GM23338 (cell line): ENCODE results near the gene FAM204A. TPM values are rescaled to one million over a fixed set of nuclear protein-coding genes. Genes with fewer than 3 reads are reported as not detected.

Experiments
- ATAC-seq: fragments of 200-7000 bp; cut with Tn5 transposase; 3 replicates; pipeline ENCODE4 v1.9.1; 2020
- DNase-seq: peaks from one replicate; pipeline ENCODE4 v3.0.0-alpha.2; 2015; ENCODE audit warnings: low spot score
- H2AFZ ChIP-seq: fragments of 200-600 bp; sonication (generic); 2 replicates; pipeline ENCODE4 v1.8.0; 2016; ENCODE audit warnings: antibody characterized with exemption, mild to moderate bottlenecking, moderate library complexity
- H3F3A ChIP-seq: fragments of 200-600 bp; sonication (generic); replicated peaks from 2 replicates; pipeline ENCODE4 v1.8.0; 2017; ENCODE audit warnings: antibody characterized with exemption, mixed run types, low read depth
- H3K27ac ChIP-seq: fragments of 200-600 bp; sonication (generic); 2 replicates; pipeline ENCODE4 v1.6.1; 2016; ENCODE audit warnings: low read depth
- H3K27me3 ChIP-seq: fragments of 200-600 bp; sonication (generic); 2 replicates; pipeline ENCODE4 v1.8.0; 2016; ENCODE audit warnings: mild to moderate bottlenecking, mixed run types, moderate library complexity; ENCODE audit not compliant: insufficient read depth
- H3K36me3 ChIP-seq: fragments of 200-600 bp; sonication (generic); 2 replicates; pipeline ENCODE4 v1.8.0; 2016; ENCODE audit warnings: mild to moderate bottlenecking; ENCODE audit not compliant: insufficient read depth
- H3K4me1 ChIP-seq: fragments of 200-600 bp; sonication (generic); 2 replicates; pipeline ENCODE4 v1.8.0; 2016; ENCODE audit warnings: mild to moderate bottlenecking, moderate library complexity; ENCODE audit not compliant: insufficient read depth
- H3K4me2 ChIP-seq: fragments of 200-600 bp; sonication (generic); 2 replicates; pipeline ENCODE4 v1.7.1; 2017; ENCODE audit warnings: mixed run types
- H3K4me3 ChIP-seq: fragments of 200-600 bp; sonication (generic); 2 replicates; pipeline ENCODE4 v1.6.1; 2016; ENCODE audit warnings: mixed run types
- H3K79me2 ChIP-seq: fragments of 200-600 bp; sonication (generic); replicated peaks from 2 replicates; pipeline ENCODE4 v1.8.0; 2017; ENCODE audit warnings: mild to moderate bottlenecking; ENCODE audit not compliant: insufficient read depth
- H3K9me2 ChIP-seq: fragments of 200-600 bp; sonication (generic); 2 replicates; pipeline ENCODE4 v1.8.0; 2017; ENCODE audit not compliant: insufficient read depth
- H4K20me1 ChIP-seq: fragments of 200-600 bp; sonication (generic); replicated peaks from 2 replicates; pipeline ENCODE4 v1.8.0; 2017; ENCODE audit warnings: mild to moderate bottlenecking; ENCODE audit not compliant: insufficient read depth
- H3K27ac Mint-ChIP-seq: 2 replicates; pipeline ENCODE4 v1.8.0; 2020; ENCODE audit warnings: inconsistent platforms, mild to moderate bottlenecking, moderate library complexity, mixed read lengths
- H3K27me3 Mint-ChIP-seq: 3 replicates; pipeline ENCODE4 v1.8.0; 2022; ENCODE audit warnings: low read depth, mild to moderate bottlenecking, moderate library complexity, mixed read lengths, inconsistent platforms; ENCODE audit not compliant: insufficient read depth, poor library complexity
- H3K36me3 Mint-ChIP-seq: 3 replicates; pipeline ENCODE4 v1.8.0; 2021; ENCODE audit warnings: low read depth, mild to moderate bottlenecking, inconsistent platforms, moderate library complexity, mixed read lengths
- H3K4me1 Mint-ChIP-seq: 3 replicates; pipeline ENCODE4 v1.8.0; 2020; ENCODE audit warnings: mild to moderate bottlenecking, inconsistent platforms, mixed read lengths
- H3K4me3 Mint-ChIP-seq: 3 replicates; pipeline ENCODE4 v1.8.0; 2021; ENCODE audit warnings: moderate library complexity, mild to moderate bottlenecking, inconsistent platforms, mixed read lengths
- H3K9me3 Mint-ChIP-seq: 3 replicates; pipeline ENCODE4 v1.8.0; 2020; ENCODE audit warnings: moderate library complexity, mild to moderate bottlenecking, inconsistent platforms, mixed read lengths
- CREB1 ChIP-seq: fragments of 250-450 bp; sonication (Bioruptor Pico); IDR thresholded peaks from 2 replicates; pipeline ENCODE4 v1.5.0; 2020; ENCODE audit warnings: low read depth, mild to moderate bottlenecking, moderate library complexity
- CTCF ChIP-seq, 2 experiments: fragments of 200-600 bp in 1 of 2; sonication (generic) in 1 of 2; conservative IDR thresholded peaks; 2 replicates each; pipeline versions ENCODE4 v1.5.1 to v1.6.1; 2016 to 2017; ENCODE audit warnings: antibody characterized with exemption in 2 of 2, low read depth in 2 of 2, mild to moderate bottlenecking in 2 of 2, moderate library complexity in 1 of 2
- ETS1 ChIP-seq: IDR thresholded peaks from 2 replicates; pipeline ENCODE4 v1.6.1; 2016; ENCODE audit warnings: antibody characterized with exemption
- EZH2 ChIP-seq: fragments of 200-600 bp; sonication (generic); IDR thresholded peaks from one replicate; pipeline ENCODE4 v1.8.0; 2017; ENCODE audit warnings: antibody characterized with exemption, mild to moderate bottlenecking, low read depth; ENCODE audit not compliant: unreplicated experiment
- EZH2phosphoT487 ChIP-seq: fragments of 200-600 bp; sonication (generic); IDR thresholded peaks from one replicate; pipeline ENCODE4 v1.8.1; 2018; ENCODE audit warnings: antibody characterized with exemption; ENCODE audit not compliant: unreplicated experiment
- JUNB ChIP-seq: IDR thresholded peaks from one replicate; pipeline ENCODE4 v1.6.1; 2016; ENCODE audit warnings: antibody characterized with exemption; ENCODE audit not compliant: unreplicated experiment
- NANOG ChIP-seq: IDR thresholded peaks from 2 replicates; pipeline ENCODE4 v1.6.1; 2016; ENCODE audit warnings: antibody characterized with exemption, borderline replicate concordance
- POLR2AphosphoS5 ChIP-seq: IDR thresholded peaks from 2 replicates; pipeline ENCODE4 v1.6.1; 2016; ENCODE audit warnings: antibody characterized with exemption, low read depth
- STAT1 ChIP-seq: IDR thresholded peaks from one replicate; pipeline ENCODE4 v1.6.1; 2016; ENCODE audit warnings: antibody characterized with exemption; ENCODE audit not compliant: unreplicated experiment
- ZNF114 ChIP-seq: fragments of 250-450 bp; sonication (Bioruptor Pico); IDR thresholded peaks from 2 replicates; pipeline ENCODE4 v1.5.0; 2020; ENCODE audit warnings: mild to moderate bottlenecking, moderate library complexity
- ZNF331 ChIP-seq: fragments of 250-450 bp; sonication (Bioruptor Pico); IDR thresholded peaks from 2 replicates; pipeline ENCODE4 v1.5.0; 2020; ENCODE audit warnings: low read depth, mild to moderate bottlenecking, moderate library complexity
- ZNF462 ChIP-seq: fragments of 250-450 bp; sonication (Bioruptor Pico); IDR thresholded peaks from 2 replicates; pipeline ENCODE4 v1.5.0; 2020; ENCODE audit warnings: mild to moderate bottlenecking, moderate library complexity
- polyA plus RNA-seq: library from polyadenylated mRNA; unstranded; fragments of >200 nt; fragmentation: Nextera tagmentation; extraction: Ambion mirVana; gene quantifications from 2 replicates; pipeline ENCODE4 v1.2.1, GENCODE V29; 2016
- total RNA-seq: library from RNA; depleted of rRNA; stranded (reverse); fragments of >200 nt; shearing (Covaris generic); gene quantifications from 2 replicates; pipeline ENCODE4 v1.2.3, GENCODE V29; 2014
- TF ChIP-seq, protein P1 (sequence below): IDR thresholded peaks from one replicate; pipeline ENCODE4 v1.6.1; 2018; ENCODE audit warnings: antibody characterized with exemption; ENCODE audit not compliant: unreplicated experiment

FAM204A gene
- total and polyA plus RNA-seq, 2 experiments from 2014 or later: 31.6 to 72.0 TPM

GRCh38 chr10:118315629-118316028, 26.5 kb downstream of the FAM204A start:
- Histone ChIP-seq H3K9me2 (no peaks in the 10 kb centered on the region), H4K20me1 (no peaks in the 10 kb centered on the region), H3K4me2 (no peak overlapping the region), H3K27me3 (no peaks in the 10 kb centered on the region), H2AFZ (no peak overlapping the region), H3K4me3 (no peak overlapping the region), H3F3A (no peaks in the 10 kb centered on the region), H3K27ac (no peak overlapping the region), H3K36me3 (no peaks in the 10 kb centered on the region), H3K4me1 (no peaks in the 10 kb centered on the region), H3K79me2 (no peaks in the 10 kb centered on the region)
- DNase-seq (no peak), ATAC-seq (no peak)
- H3K9me3 Mint-ChIP-seq: no peaks in the 10 kb centered on the region
- H3K4me3 Mint-ChIP-seq: no peak overlapping the region
- H3K27me3 Mint-ChIP-seq: no peaks in the 10 kb centered on the region
- H3K36me3 Mint-ChIP-seq: no peaks in the 10 kb centered on the region
- TF ChIP-seq NANOG: no peak
- TF ChIP-seq CREB1: no peak
- TF ChIP-seq ZNF331 (CRISPR knock-in tag): no peak
- TF ChIP-seq EZH2phosphoT487: no peak
- TF ChIP-seq CTCF (conservative IDR thresholded peaks at IDR 0.05; ENCODE audit: low read depth in 2 of 2): no peak
- TF ChIP-seq, protein P1, sequence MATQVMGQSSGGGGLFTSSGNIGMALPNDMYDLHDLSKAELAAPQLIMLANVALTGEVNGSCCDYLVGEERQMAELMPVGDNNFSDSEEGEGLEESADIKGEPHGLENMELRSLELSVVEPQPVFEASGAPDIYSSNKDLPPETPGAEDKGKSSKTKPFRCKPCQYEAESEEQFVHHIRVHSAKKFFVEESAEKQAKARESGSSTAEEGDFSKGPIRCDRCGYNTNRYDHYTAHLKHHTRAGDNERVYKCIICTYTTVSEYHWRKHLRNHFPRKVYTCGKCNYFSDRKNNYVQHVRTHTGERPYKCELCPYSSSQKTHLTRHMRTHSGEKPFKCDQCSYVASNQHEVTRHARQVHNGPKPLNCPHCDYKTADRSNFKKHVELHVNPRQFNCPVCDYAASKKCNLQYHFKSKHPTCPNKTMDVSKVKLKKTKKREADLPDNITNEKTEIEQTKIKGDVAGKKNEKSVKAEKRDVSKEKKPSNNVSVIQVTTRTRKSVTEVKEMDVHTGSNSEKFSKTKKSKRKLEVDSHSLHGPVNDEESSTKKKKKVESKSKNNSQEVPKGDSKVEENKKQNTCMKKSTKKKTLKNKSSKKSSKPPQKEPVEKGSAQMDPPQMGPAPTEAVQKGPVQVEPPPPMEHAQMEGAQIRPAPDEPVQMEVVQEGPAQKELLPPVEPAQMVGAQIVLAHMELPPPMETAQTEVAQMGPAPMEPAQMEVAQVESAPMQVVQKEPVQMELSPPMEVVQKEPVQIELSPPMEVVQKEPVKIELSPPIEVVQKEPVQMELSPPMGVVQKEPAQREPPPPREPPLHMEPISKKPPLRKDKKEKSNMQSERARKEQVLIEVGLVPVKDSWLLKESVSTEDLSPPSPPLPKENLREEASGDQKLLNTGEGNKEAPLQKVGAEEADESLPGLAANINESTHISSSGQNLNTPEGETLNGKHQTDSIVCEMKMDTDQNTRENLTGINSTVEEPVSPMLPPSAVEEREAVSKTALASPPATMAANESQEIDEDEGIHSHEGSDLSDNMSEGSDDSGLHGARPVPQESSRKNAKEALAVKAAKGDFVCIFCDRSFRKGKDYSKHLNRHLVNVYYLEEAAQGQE: no peak
- no peak for TF ChIP-seq ETS1
- TF ChIP-seq ZNF462: no peak
- no peak for TF ChIP-seq JUNB
- TF ChIP-seq EZH2: no peak
- no peak for TF ChIP-seq POLR2AphosphoS5
- TF ChIP-seq ZNF114 (CRISPR knock-in tag): no peak
- no peak for TF ChIP-seq STAT1
- no peaks in the 10 kb centered on the region for H3K4me1 Mint-ChIP-seq
- H3K27ac Mint-ChIP-seq: no peak overlapping the region
